Activated CD8-positive, alpha-beta T cell treated with anti-CD3 and anti-CD28 coated beads, Interleukin-2, amount 10 ng/mL, durations not matched to agents 7 days and 5 days (primary cell): ENCODE results near the gene PITPNM3. TPM values are rescaled to one million over a fixed set of nuclear protein-coding genes. Genes with fewer than 3 reads are reported as not detected.

ENCODE experiments used
- ATAC-seq: fragments of 150-1000 bp; cut with Tn5 transposase; one replicate; pipeline ENCODE4 v1.10.0; 2021; ENCODE audit warnings: moderate library complexity
- CTCF ChIA-PET: fragments of 350-600 bp; sonication (Branson Sonifier 250); formaldehyde crosslinking; loops from one replicate; lab custom pipeline; 2021; ENCODE audit warnings: antibody characterized with exemption; lab: Charles Lee
- POLR2A ChIA-PET: fragments of 350-600 bp; sonication (Branson Sonifier 250); formaldehyde crosslinking; loops from one replicate; lab custom pipeline; 2021; ENCODE audit warnings: antibody characterized with exemption; lab: Charles Lee
- DNase-seq: peaks from one replicate; pipeline ENCODE4 v3.0.0-alpha.2; 2020
- H3K27ac Mint-ChIP-seq: one replicate; pipeline ENCODE4 v1.8.0; 2021; ENCODE audit warnings: mild to moderate bottlenecking, mixed read lengths
- H3K27me3 Mint-ChIP-seq: one replicate; pipeline ENCODE4 v1.8.0; 2021; ENCODE audit warnings: low read depth, mixed read lengths
- H3K36me3 Mint-ChIP-seq: one replicate; pipeline ENCODE4 v1.8.0; 2021; ENCODE audit warnings: low read depth, mixed read lengths
- H3K4me1 Mint-ChIP-seq: one replicate; pipeline ENCODE4 v1.8.0; 2021; ENCODE audit warnings: low read depth, mixed read lengths
- H3K4me3 Mint-ChIP-seq: one replicate; pipeline ENCODE4 v1.8.0; 2021; ENCODE audit warnings: mild to moderate bottlenecking, mixed read lengths
- H3K9me3 Mint-ChIP-seq: one replicate; pipeline ENCODE4 v1.8.0; 2022; ENCODE audit warnings: mixed read lengths; ENCODE audit not compliant: insufficient read depth
- total RNA-seq, 2 experiments: library from RNA; stranded (reverse); gene quantifications; one replicate each; pipeline ENCODE4 v1.2.3, GENCODE V29; 2021

Gene PITPNM3
- total RNA-seq, 2 experiments from 2014 or later, result 0.68 to 0.71 TPM

- no peaks in the 10 kb centered on the region for H3K36me3 Mint-ChIP-seq
- DNase-seq, result no peak
- peaks cover 21% of the 10 kb centered on the region for H3K4me1 Mint-ChIP-seq
- H3K4me3 Mint-ChIP-seq, result no peak overlapping the region
- ChIA-PET CTCF (interaction anchor here (0.9 to 1.7 kb wide), 3 partner anchors 76 to 294 kb away, joined by 3 to 5 read pairs (median 3); no protein-coding TSS in a partner anchor), POLR2A (interaction anchor here (1.1 kb wide), 1 partner anchor 28 kb away, joined by 5 read pairs; no protein-coding TSS in a partner anchor)
- peak overlapping the region; percentile 79 for H3K27ac Mint-ChIP-seq
- H3K9me3 Mint-ChIP-seq, result no peaks in the 10 kb centered on the region
- H3K27me3 Mint-ChIP-seq, result peaks cover 2% of the 10 kb centered on the region
- no peak for ATAC-seq
Observed at GRCh38 chr17:6548034-6548433, 8.3 kb downstream of the PITPNM3 start.

- DNase-seq (no peak), ATAC-seq (no peak)
- ChIA-PET CTCF (interaction anchor here (0.9 to 1.7 kb wide), 2 partner anchors 75 to 295 kb away, joined by 3 to 5 read pairs; no protein-coding TSS in a partner anchor), POLR2A (no interaction called here)
- Mint-ChIP-seq H3K36me3 (no peaks in the 10 kb centered on the region), H3K27me3 (peaks cover under 1% of the 10 kb centered on the region), H3K9me3 (no peaks in the 10 kb centered on the region), H3K27ac (no peak overlapping the region), H3K4me1 (peaks cover 21% of the 10 kb centered on the region), H3K4me3 (no peak overlapping the region)
Observed at GRCh38 chr17:6547336-6547735, 9.0 kb downstream of the PITPNM3 start.

GRCh38 chr17:6546069-6546718 lies 10.2 kb downstream of the PITPNM3 start:
- ChIA-PET CTCF (no interaction called here), POLR2A (no interaction called here)
- Mint-ChIP-seq H3K9me3 (no peaks in the 10 kb centered on the region), H3K36me3 (no peaks in the 10 kb centered on the region), H3K4me1 (peaks cover 21% of the 10 kb centered on the region), H3K4me3 (no peak overlapping the region), H3K27me3 (peaks cover 3% of the 10 kb centered on the region), H3K27ac (no peak overlapping the region)
- DNase-seq (no peak), ATAC-seq (no peak)

GRCh38 chr17:6545291-6545690 lies 11.1 kb downstream of the PITPNM3 start:
- Mint-ChIP-seq H3K4me1 (peaks cover 21% of the 10 kb centered on the region), H3K36me3 (no peaks in the 10 kb centered on the region), H3K4me3 (no peak overlapping the region), H3K27ac (no peak overlapping the region), H3K27me3 (peaks cover 3% of the 10 kb centered on the region), H3K9me3 (no peaks in the 10 kb centered on the region)
- CTCF ChIA-PET, result no interaction called here
- DNase-seq (no peak), ATAC-seq (no peak)
- POLR2A ChIA-PET, result no interaction called here

- no peak overlapping the region for H3K27ac Mint-ChIP-seq
- H3K27me3 Mint-ChIP-seq, result peaks cover 3% of the 10 kb centered on the region
- POLR2A ChIA-PET, result no interaction called here
- H3K9me3 Mint-ChIP-seq, result no peaks in the 10 kb centered on the region
- H3K4me1 Mint-ChIP-seq, result peaks cover 16% of the 10 kb centered on the region
- H3K4me3 Mint-ChIP-seq, result no peak overlapping the region
- H3K36me3 Mint-ChIP-seq, result no peaks in the 10 kb centered on the region
- DNase-seq, result no peak
- no peak for ATAC-seq
- CTCF ChIA-PET, result no interaction called here
Observed at GRCh38 chr17:6544011-6544370, 12.4 kb downstream of the PITPNM3 start.

GRCh38 chr17:6543079-6544010 lies 13.0 kb downstream of the PITPNM3 start:
- H3K9me3 Mint-ChIP-seq, result no peaks in the 10 kb centered on the region
- H3K27ac Mint-ChIP-seq, result no peak overlapping the region
- H3K36me3 Mint-ChIP-seq, result no peaks in the 10 kb centered on the region
- H3K27me3 Mint-ChIP-seq, result peaks cover 3% of the 10 kb centered on the region
- no peak overlapping the region for H3K4me3 Mint-ChIP-seq
- ChIA-PET CTCF (no interaction called here), POLR2A (no interaction called here)
- peaks cover 10% of the 10 kb centered on the region for H3K4me1 Mint-ChIP-seq
- ATAC-seq, result no peak
- DNase-seq, result no peak

GRCh38 chr17:6542577-6542976 lies 13.8 kb downstream of the PITPNM3 start:
- H3K4me1 Mint-ChIP-seq, result peaks cover 5% of the 10 kb centered on the region
- ChIA-PET POLR2A (no interaction called here), CTCF (no interaction called here)
- no peaks in the 10 kb centered on the region for H3K36me3 Mint-ChIP-seq
- no peak overlapping the region for H3K4me3 Mint-ChIP-seq
- peaks cover 3% of the 10 kb centered on the region for H3K27me3 Mint-ChIP-seq
- DNase-seq (no peak), ATAC-seq (no peak)
- H3K9me3 Mint-ChIP-seq, result no peaks in the 10 kb centered on the region
- H3K27ac Mint-ChIP-seq, result no peak overlapping the region

GRCh38 chr17:6541886-6542285 lies 14.5 kb downstream of the PITPNM3 start:
- H3K9me3 Mint-ChIP-seq, result no peaks in the 10 kb centered on the region
- CTCF ChIA-PET, result no interaction called here
- H3K27me3 Mint-ChIP-seq, result peaks cover 3% of the 10 kb centered on the region

GRCh38 chr17:6539871-6540270 lies 16.5 kb downstream of the PITPNM3 start:
- H3K36me3 Mint-ChIP-seq, result no peaks in the 10 kb centered on the region
- H3K4me3 Mint-ChIP-seq, result no peak overlapping the region
- DNase-seq, result no peak
- ChIA-PET CTCF (no interaction called here), POLR2A (no interaction called here)
- H3K4me1 Mint-ChIP-seq, result no peaks in the 10 kb centered on the region
- ATAC-seq, result no peak
- no peak overlapping the region for H3K27ac Mint-ChIP-seq
- H3K9me3 Mint-ChIP-seq, result no peaks in the 10 kb centered on the region
- peaks cover 3% of the 10 kb centered on the region for H3K27me3 Mint-ChIP-seq

More at GRCh38 chr17:6541886-6542285, 14.5 kb downstream of the PITPNM3 start:
- no peak overlapping the region for H3K4me3 Mint-ChIP-seq
- POLR2A ChIA-PET, result no interaction called here
- DNase-seq, result no peak
- no peaks in the 10 kb centered on the region for H3K36me3 Mint-ChIP-seq
- peaks cover 5% of the 10 kb centered on the region for H3K4me1 Mint-ChIP-seq
- H3K27ac Mint-ChIP-seq, result no peak overlapping the region
- no peak for ATAC-seq

- no peaks in the 10 kb centered on the region for H3K4me1 Mint-ChIP-seq
- H3K27me3 Mint-ChIP-seq, result peaks cover 3% of the 10 kb centered on the region
- no peak overlapping the region for H3K27ac Mint-ChIP-seq
- ATAC-seq, result no peak
- POLR2A ChIA-PET, result interaction anchor here (0.6 kb wide), 1 partner anchor 137 kb away, joined by 3 read pairs; no protein-coding TSS in a partner anchor
- H3K9me3 Mint-ChIP-seq, result no peaks in the 10 kb centered on the region
- CTCF ChIA-PET, result no interaction called here
- no peak overlapping the region for H3K4me3 Mint-ChIP-seq
- no peak for DNase-seq
- H3K36me3 Mint-ChIP-seq, result no peaks in the 10 kb centered on the region
Observed at GRCh38 chr17:6536566-6537065, 19.7 kb downstream of the PITPNM3 start.

GRCh38 chr17:6536053-6536452 lies 20.3 kb downstream of the PITPNM3 start:
- Mint-ChIP-seq H3K27me3 (no peaks in the 10 kb centered on the region), H3K4me1 (no peaks in the 10 kb centered on the region), H3K36me3 (no peaks in the 10 kb centered on the region), H3K4me3 (no peak overlapping the region), H3K27ac (no peak overlapping the region), H3K9me3 (no peaks in the 10 kb centered on the region)
- ChIA-PET POLR2A (interaction anchor here (0.6 kb wide), 1 partner anchor 137 kb away, joined by 3 read pairs; no protein-coding TSS in a partner anchor), CTCF (no interaction called here)
- DNase-seq (no peak), ATAC-seq (no peak)
